ENCODE results near the gene TACC3. TPM values are rescaled to one million over a fixed set of nuclear protein-coding genes. Genes with fewer than 3 reads are reported as not detected.

TACC3 gene
- total RNA-seq, 1 donor from 2014 or later: 42.2 TPM

DNA sequence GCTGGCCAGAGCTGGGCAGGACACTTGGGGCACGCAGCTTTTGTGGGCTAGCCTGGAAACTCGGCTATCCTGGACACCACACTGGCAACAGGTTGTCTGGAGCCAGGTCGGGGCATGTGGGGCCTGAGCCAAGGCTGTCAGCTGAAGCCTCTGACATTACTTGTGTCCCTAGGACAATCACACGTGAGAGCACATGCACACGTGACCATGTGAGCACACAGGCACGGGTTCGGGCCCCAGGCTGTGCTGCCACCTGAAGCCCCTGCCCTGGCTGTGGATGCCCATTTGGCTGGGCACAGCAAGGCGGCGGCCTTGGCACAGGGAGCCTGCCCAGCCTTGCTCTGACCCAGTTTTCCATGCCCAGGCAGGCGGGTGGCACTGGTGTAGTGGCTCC is 63.1 kb downstream of the TACC3 start:
- H3K4me3 Mint-ChIP-seq (ENCODE audit: unreplicated experiment): no peak overlapping the region
- DNase-seq (ENCODE audit: low spot score): no peak
- no peaks in the 10 kb centered on the region for H3K9me3 Mint-ChIP-seq (ENCODE audit: unreplicated experiment)
- H3K27me3 Mint-ChIP-seq (ENCODE audit: unreplicated experiment): peaks cover 5% of the 10 kb centered on the region
- no peaks in the 10 kb centered on the region for H3K4me1 Mint-ChIP-seq (ENCODE audit: unreplicated experiment)
- no peaks in the 10 kb centered on the region for H3K36me3 Mint-ChIP-seq (ENCODE audit: low read depth, unreplicated experiment)
- no peak overlapping the region for H3K27ac Mint-ChIP-seq (ENCODE audit: unreplicated experiment)
- TF ChIP-seq, protein P1, sequence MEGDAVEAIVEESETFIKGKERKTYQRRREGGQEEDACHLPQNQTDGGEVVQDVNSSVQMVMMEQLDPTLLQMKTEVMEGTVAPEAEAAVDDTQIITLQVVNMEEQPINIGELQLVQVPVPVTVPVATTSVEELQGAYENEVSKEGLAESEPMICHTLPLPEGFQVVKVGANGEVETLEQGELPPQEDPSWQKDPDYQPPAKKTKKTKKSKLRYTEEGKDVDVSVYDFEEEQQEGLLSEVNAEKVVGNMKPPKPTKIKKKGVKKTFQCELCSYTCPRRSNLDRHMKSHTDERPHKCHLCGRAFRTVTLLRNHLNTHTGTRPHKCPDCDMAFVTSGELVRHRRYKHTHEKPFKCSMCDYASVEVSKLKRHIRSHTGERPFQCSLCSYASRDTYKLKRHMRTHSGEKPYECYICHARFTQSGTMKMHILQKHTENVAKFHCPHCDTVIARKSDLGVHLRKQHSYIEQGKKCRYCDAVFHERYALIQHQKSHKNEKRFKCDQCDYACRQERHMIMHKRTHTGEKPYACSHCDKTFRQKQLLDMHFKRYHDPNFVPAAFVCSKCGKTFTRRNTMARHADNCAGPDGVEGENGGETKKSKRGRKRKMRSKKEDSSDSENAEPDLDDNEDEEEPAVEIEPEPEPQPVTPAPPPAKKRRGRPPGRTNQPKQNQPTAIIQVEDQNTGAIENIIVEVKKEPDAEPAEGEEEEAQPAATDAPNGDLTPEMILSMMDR (IDR thresholded peaks at IDR 0.05; ENCODE audit: unreplicated experiment): no peak

DNA sequence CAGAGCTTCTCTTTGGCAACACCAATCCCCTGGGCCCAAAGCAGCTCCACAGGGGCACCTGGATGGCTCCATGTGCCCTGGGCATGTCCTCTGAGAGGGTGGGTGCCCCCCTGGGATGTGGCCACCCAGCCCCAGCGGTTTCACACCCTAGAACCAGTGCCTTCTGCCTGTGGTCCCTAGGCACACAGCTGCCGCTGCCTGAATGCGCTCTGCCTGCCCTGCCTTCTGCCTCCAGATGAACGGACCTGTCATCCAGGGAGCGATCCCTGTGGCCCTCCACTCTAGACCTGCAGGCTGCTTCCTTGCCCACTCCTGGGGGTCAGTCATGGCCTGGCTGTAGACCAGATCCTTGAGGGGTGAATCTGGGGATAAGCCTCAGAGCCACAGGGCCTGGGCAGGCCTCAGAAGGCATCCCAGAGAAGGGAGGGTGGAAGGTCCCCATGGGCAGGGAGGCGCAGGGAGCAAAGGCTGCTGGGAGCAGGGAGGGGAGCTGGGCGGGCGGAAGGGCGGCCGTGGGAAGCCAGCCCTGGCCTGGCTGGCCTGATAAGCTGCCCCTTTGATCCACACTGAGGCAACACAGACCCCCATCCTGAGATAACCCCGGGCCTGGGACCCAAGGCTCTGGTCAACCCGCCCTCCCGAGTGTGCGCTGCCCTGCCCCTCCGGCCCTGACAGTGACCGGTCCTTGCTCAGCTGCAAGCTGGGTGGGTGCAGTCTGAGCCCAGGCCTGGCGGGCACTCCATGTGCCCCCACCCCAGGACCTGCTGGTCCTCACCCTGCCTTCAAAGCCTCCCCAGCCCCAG is 63.7 kb downstream of the TACC3 start:
- no peaks in the 10 kb centered on the region for H3K36me3 Mint-ChIP-seq (ENCODE audit: low read depth, unreplicated experiment)
- H3K9me3 Mint-ChIP-seq (ENCODE audit: unreplicated experiment): no peaks in the 10 kb centered on the region
- TF ChIP-seq, protein P1 (IDR thresholded peaks at IDR 0.05; ENCODE audit: unreplicated experiment): no peak
- DNase-seq (ENCODE audit: low spot score): no peak
- H3K4me3 Mint-ChIP-seq (ENCODE audit: unreplicated experiment): no peak overlapping the region
- no peak overlapping the region for H3K27ac Mint-ChIP-seq (ENCODE audit: unreplicated experiment)
- no peaks in the 10 kb centered on the region for H3K4me1 Mint-ChIP-seq (ENCODE audit: unreplicated experiment)
- H3K27me3 Mint-ChIP-seq (ENCODE audit: unreplicated experiment): peaks cover 5% of the 10 kb centered on the region

DNA sequence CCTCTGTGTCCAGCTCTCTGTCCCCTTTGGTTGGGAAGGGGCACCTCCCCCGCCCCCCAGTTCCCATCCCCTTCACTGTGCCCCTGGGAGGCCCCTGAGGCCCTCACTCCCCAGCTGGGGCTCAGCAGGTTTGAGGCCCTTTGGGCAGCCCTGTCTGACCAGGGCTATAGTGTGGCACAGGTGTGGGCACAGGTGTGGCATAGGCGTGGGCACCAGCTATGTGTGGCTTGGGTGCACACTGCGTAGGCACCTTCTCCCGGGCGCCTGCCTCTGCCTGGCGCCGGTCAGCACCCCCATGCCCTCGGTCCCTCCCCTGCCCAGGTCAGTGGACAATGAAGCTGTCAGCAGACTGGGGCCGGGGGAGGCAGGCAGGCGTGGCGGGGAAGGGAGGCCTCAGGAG is 64.3 kb downstream of the TACC3 start:
- Mint-ChIP-seq H3K27me3 (ENCODE audit: unreplicated experiment) (peaks cover 11% of the 10 kb centered on the region), H3K27ac (ENCODE audit: unreplicated experiment) (no peak overlapping the region), H3K9me3 (ENCODE audit: unreplicated experiment) (no peaks in the 10 kb centered on the region), H3K4me3 (ENCODE audit: unreplicated experiment) (no peak overlapping the region), H3K4me1 (ENCODE audit: unreplicated experiment) (no peaks in the 10 kb centered on the region), H3K36me3 (ENCODE audit: low read depth, unreplicated experiment) (no peaks in the 10 kb centered on the region)
- DNase-seq (ENCODE audit: low spot score): no peak
- TF ChIP-seq, protein P1 (IDR thresholded peaks at IDR 0.05; ENCODE audit: unreplicated experiment): no peak

DNA sequence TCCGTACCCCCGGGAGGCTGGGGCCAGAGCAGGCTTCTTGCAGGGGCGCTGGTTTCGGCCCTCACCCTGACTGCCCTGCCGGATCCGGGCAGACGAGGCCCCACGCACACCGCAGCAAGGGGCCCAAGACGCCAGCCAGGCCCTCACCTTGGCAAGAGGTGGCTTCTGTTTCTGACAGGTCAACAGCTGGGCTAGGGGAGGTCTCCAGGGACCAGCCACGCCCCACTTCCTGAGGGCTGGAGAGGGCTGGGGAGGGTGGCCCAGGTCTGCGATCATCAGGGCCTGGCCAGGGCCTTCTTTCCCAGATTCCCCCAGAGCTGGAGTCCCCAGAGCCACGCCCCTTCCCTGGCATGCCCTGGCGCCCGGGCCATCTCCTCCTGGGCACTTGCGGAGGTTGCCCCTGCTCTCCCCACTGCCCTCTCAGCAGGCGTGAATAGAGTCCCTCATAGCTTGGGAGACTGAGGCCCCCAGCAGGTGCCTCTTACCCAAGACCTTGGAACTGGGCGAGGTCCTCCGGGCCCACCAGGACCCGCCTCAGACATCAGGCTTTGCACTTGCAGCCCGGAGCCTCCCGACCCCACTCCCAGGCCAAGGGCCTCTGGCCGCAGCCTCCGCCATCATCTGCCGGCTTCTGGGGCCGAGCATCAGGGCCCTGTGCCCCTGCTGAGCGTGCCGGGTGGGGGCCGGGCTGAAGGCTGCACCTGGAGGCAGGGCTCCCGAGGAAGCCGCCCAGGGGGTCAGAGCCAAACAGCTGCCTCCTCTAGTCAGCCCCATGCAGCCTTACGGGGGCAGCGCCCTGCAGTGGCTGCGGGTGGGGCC is 65.4 kb downstream of the TACC3 start:
- TF ChIP-seq, protein P1 (IDR thresholded peaks at IDR 0.05; ENCODE audit: unreplicated experiment): no peak
- Mint-ChIP-seq H3K36me3 (ENCODE audit: low read depth, unreplicated experiment) (no peaks in the 10 kb centered on the region), H3K4me3 (ENCODE audit: unreplicated experiment) (no peak overlapping the region), H3K4me1 (ENCODE audit: unreplicated experiment) (no peaks in the 10 kb centered on the region), H3K27ac (ENCODE audit: unreplicated experiment) (no peak overlapping the region), H3K9me3 (ENCODE audit: unreplicated experiment) (no peaks in the 10 kb centered on the region), H3K27me3 (ENCODE audit: unreplicated experiment) (peaks cover 21% of the 10 kb centered on the region)
- DNase-seq (ENCODE audit: low spot score): no peak
